Measurements from ENCODE around the gene CCDC175.

GRCh38 chr14:59566725-59567124, 9.9 kb downstream of the CCDC175 start:
- TF ChIP-seq CTCF (IDR thresholded peaks at IDR 0.05) (no peak), POLR2A (IDR thresholded peaks at IDR 0.05) (no peak)

Measured in uterus (tissue), 2 donors.